Spleen (tissue), 11 donors: ENCODE data around the gene USP34. TPM values are rescaled to one million over a fixed set of nuclear protein-coding genes. Genes with fewer than 3 reads are reported as not detected.

Source experiments
- DNase-seq: peaks from one replicate; pipeline ENCODE4 v3.0.0-alpha.2; 2020
- H3K27ac ChIP-seq, 8 donors: fragments of 200-600 bp; sonication (generic) in 7 of 8; 1 replicate in 4 of 8; 2 replicates in 4 of 8; pipeline versions ENCODE4 v1.5.0 to v1.8.0; 2016 to 2021; ENCODE audit warnings: inconsistent platforms in 4 of 8, mild to moderate bottlenecking in 4 of 8, moderate library complexity in 1 of 8
- H3K27me3 ChIP-seq, 7 donors: fragments of 200-600 bp; sonication (generic) in 6 of 7; replicated peaks in 1 of 7; 1 replicate in 4 of 7; 2 replicates in 3 of 7; pipeline versions ENCODE4 v1.5.0 to v1.8.0; 2016 to 2021; ENCODE audit warnings: inconsistent platforms in 3 of 7, mild to moderate bottlenecking in 1 of 7
- H3K36me3 ChIP-seq, 6 donors: fragments of 200-600 bp; sonication (generic) in 5 of 6; 1 replicate in 4 of 6; 2 replicates in 2 of 6; pipeline versions ENCODE4 v1.5.0 to v1.8.0; 2016 to 2021; ENCODE audit warnings: inconsistent platforms in 2 of 6
- H3K4me1 ChIP-seq, 6 donors: fragments of 200-600 bp; sonication (generic) in 5 of 6; 1 replicate in 3 of 6; 2 replicates in 3 of 6; pipeline versions ENCODE4 v1.5.0 to v1.8.0; 2016 to 2021; ENCODE audit warnings: inconsistent platforms in 3 of 6
- H3K4me3 ChIP-seq, 8 donors: fragments of 200-600 bp; sonication (generic) in 7 of 8; 1 replicate in 4 of 8; 2 replicates in 4 of 8; pipeline versions ENCODE4 v1.5.0 to v1.8.0; 2016 to 2021; ENCODE audit warnings: inconsistent platforms in 4 of 8, mild to moderate bottlenecking in 4 of 8, moderate library complexity in 2 of 8
- H3K9me3 ChIP-seq, 8 donors: fragments of 200-600 bp; sonication (generic) in 7 of 8; 1 replicate in 4 of 8; 2 replicates in 4 of 8; pipeline versions ENCODE4 v1.5.0 to v1.8.0; 2016 to 2021; ENCODE audit warnings: inconsistent platforms in 4 of 8
- POLR2A ChIP-seq, 3 donors: fragments of 450-650 bp; IDR thresholded peaks; one replicate each; pipeline ENCODE4 v1.5.1; 2017; ENCODE audit warnings: antibody characterized with exemption in 3 of 3, mild to moderate bottlenecking in 1 of 3
- POLR2AphosphoS5 ChIP-seq, 3 donors: sonication (generic); formaldehyde crosslinking; IDR thresholded peaks; one replicate each; pipeline ENCODE4 v1.5.1; 2017; ENCODE audit warnings: antibody characterized with exemption in 3 of 3
- whole genome bisulfite sequencing, 5 donors: extraction: QIAGEN DNeasy Blood & Tissue Kit in 3 of 5; methylation state at CpG; one replicate each; pipeline versions ENCODE4 v1.1.5 to v1.1.7; 2013 to 2018; 5-methylcytosine and 5-hydroxymethylcytosine counted together
- intact Hi-C: fragments of 100-400 bp; cut with DNase I; formaldehyde crosslinking; loops from one replicate; pipeline ENCODE4 v1.15.0; 2023; ENCODE audit warnings: low total_unique reads
- polyA plus RNA-seq, 3 donors: library from polyadenylated mRNA; stranded (reverse); fragments of 200-250 nt; gene quantifications; one replicate each; pipeline ENCODE4 v1.2.1, GENCODE V29; 2013
- total RNA-seq, 7 donors: library from RNA; depleted of rRNA in 3 of 7; stranded (reverse); fragments of >200 nt in 3 of 7; fragmentation: NEBNext Ultra II Directional in 4 of 7; extraction: Animal tissue kit (Norgen Biotek cat#: 25700) in 4 of 7; gene quantifications; one replicate each; pipeline versions ENCODE4 v1.1.0 to v1.2.1, GENCODE V29; 2016 to 2021
- TF ChIP-seq, protein P1 (sequence below), 11 experiments: fragments of 200-600 bp in 7 of 11; fragments of 450-650 bp in 4 of 11; sonication (generic) in 4 of 11; IDR thresholded peaks in 8 of 11; conservative IDR thresholded peaks in 3 of 11; 1 replicate in 7 of 11; 2 replicates in 4 of 11; pipeline versions ENCODE4 v1.4.0 to v1.8.0; 2016 to 2021; ENCODE audit warnings: antibody characterized with exemption in 11 of 11, inconsistent platforms in 4 of 11, mild to moderate bottlenecking in 1 of 11
- donor health status: healthy with polysubstance abuse.
- donor health status: DM: no; HTN: no; CAD: no; lungs with moderate emphysema.
- donor health status: DM: no; HTN: no; CAD: no.
- donor health status: Bipolar disorder and iron deficiency.
- donor health status: healthy.
- donor health status: DM: no; HTN: no; CAD: no.
- donor health status: DM: yes; HTN: yes; CAD: no.

USP34 gene
- total and polyA plus RNA-seq, 10 donors = 52.1 to 222 (median 142) TPM

DNA sequence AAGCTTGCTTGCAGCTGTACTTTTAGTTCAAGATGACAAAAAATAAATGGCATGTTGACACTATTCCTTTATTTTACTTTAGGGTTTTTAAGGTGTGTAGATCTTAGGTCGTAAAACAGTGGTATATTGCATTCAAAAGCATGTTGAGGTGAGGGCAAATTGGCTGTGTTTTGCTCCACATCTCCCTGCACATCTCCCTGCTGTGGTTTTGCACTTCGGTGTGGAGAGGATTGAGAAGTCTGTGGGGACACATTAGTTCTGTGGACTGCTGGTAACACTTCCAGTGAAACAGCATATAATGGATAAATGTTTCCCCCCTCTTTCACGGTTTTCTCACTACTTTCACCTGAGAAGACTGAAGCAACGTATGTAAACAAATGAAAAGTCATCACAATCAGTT is 283.8 kb downstream of the USP34 start:
- peaks cover 4 to 100% (median 84%) of the 10 kb centered on the region in 6 donors for H3K36me3 ChIP-seq
- H3K4me1 ChIP-seq = peaks cover 0 to 29% (median 5%) of the 10 kb centered on the region in 6 donors
- 84 to 93% (median 90%) methylated on average over 4 of the region's 4 CpGs for WGBS, 5 donors
- H3K9me3 ChIP-seq = no peaks in the 10 kb centered on the region
- H3K4me3 ChIP-seq = no peak overlapping the region
- DNase-seq = no peak
- H3K27me3 ChIP-seq = no peaks in the 10 kb centered on the region
- TF ChIP-seq, protein P1, sequence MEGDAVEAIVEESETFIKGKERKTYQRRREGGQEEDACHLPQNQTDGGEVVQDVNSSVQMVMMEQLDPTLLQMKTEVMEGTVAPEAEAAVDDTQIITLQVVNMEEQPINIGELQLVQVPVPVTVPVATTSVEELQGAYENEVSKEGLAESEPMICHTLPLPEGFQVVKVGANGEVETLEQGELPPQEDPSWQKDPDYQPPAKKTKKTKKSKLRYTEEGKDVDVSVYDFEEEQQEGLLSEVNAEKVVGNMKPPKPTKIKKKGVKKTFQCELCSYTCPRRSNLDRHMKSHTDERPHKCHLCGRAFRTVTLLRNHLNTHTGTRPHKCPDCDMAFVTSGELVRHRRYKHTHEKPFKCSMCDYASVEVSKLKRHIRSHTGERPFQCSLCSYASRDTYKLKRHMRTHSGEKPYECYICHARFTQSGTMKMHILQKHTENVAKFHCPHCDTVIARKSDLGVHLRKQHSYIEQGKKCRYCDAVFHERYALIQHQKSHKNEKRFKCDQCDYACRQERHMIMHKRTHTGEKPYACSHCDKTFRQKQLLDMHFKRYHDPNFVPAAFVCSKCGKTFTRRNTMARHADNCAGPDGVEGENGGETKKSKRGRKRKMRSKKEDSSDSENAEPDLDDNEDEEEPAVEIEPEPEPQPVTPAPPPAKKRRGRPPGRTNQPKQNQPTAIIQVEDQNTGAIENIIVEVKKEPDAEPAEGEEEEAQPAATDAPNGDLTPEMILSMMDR (IDR thresholded peaks at IDR 0.05 in 8 of 11, conservative IDR thresholded peaks at IDR 0.05 in 3 of 11) = no peak
- TF ChIP-seq POLR2AphosphoS5 (IDR thresholded peaks at IDR 0.05) = no peak
- no peak for TF ChIP-seq POLR2A (IDR thresholded peaks at IDR 0.05)
- intact Hi-C loops = no loop called here
- H3K27ac ChIP-seq = no peak overlapping the region

DNA sequence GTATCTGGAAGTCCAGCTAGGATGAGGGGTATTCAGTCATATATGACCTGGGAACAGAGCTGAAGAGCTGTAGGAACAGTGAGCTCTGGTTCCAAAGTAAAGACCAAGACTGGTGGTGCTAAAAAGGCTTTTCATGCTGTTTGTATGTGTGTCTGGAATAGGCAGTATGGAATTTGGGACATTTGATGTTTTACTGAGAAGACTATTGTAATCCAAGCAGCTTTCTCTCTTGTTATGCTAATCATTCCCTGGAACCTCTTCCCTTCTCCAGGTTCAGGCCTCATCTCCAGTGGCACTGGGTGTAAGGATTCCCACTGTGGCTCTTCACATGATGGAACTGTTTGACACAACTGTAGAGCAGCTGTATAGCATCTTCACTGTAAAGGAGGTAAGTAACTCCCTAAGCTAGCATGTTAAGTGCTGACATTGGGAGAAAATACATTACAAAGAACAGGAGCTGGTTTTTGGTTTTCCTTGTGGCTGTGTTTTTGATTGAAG is 285.6 kb downstream of the USP34 start:
- peak overlapping the region in 1 of 8 donors; percentile 15 for H3K27ac ChIP-seq
- H3K9me3 ChIP-seq = no peaks in the 10 kb centered on the region
- H3K4me1 ChIP-seq = peaks cover 6 to 47% (median 22%) of the 10 kb centered on the region in 6 donors
- DNase-seq = no peak
- H3K4me3 ChIP-seq = no peak overlapping the region
- no peak for TF ChIP-seq POLR2AphosphoS5 (IDR thresholded peaks at IDR 0.05)
- TF ChIP-seq POLR2A (IDR thresholded peaks at IDR 0.05) = no peak
- TF ChIP-seq, protein P1 (IDR thresholded peaks at IDR 0.05 in 8 of 11, conservative IDR thresholded peaks at IDR 0.05 in 3 of 11) = no peak
- no peaks in the 10 kb centered on the region for H3K27me3 ChIP-seq
- intact Hi-C loops = no loop called here
- H3K36me3 ChIP-seq = peaks cover 4 to 100% (median 92%) of the 10 kb centered on the region in 6 donors

DNA sequence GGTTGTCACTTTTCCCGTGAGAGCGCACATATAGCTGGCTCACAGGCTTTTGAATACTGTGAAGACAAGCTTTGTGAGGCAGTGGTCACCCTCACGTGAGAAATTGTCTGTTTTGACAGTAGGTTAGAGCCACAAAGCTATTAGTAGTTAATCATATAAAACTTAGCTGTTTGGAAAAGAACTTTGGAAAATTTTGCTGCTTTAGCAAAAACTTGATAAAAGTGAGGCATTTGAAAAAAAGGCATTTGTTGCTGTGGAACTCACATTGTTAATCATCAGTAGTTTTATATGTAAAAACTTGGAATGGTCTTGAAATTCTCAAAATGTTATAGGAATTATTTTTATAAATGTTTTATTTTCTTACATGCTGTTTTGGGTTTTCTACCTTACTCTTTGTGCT is 286.6 kb downstream of the USP34 start:
- H3K4me3 ChIP-seq = no peak overlapping the region
- TF ChIP-seq, protein P1 (IDR thresholded peaks at IDR 0.05 in 8 of 11, conservative IDR thresholded peaks at IDR 0.05 in 3 of 11) = no peak
- TF ChIP-seq POLR2AphosphoS5 (IDR thresholded peaks at IDR 0.05) = no peak
- no peak for TF ChIP-seq POLR2A (IDR thresholded peaks at IDR 0.05)
- no peaks in the 10 kb centered on the region for H3K27me3 ChIP-seq
- no peak for DNase-seq
- WGBS, 5 donors = 89 to 96% (median 94%) methylated on average over 3 of the region's 3 CpGs
- peaks cover 16 to 57% (median 32%) of the 10 kb centered on the region in 6 donors for H3K4me1 ChIP-seq
- no peak overlapping the region for H3K27ac ChIP-seq
- intact Hi-C loops = no loop called here
- H3K9me3 ChIP-seq = no peaks in the 10 kb centered on the region
- H3K36me3 ChIP-seq = peaks cover 4 to 100% (median 86%) of the 10 kb centered on the region in 6 donors

DNA sequence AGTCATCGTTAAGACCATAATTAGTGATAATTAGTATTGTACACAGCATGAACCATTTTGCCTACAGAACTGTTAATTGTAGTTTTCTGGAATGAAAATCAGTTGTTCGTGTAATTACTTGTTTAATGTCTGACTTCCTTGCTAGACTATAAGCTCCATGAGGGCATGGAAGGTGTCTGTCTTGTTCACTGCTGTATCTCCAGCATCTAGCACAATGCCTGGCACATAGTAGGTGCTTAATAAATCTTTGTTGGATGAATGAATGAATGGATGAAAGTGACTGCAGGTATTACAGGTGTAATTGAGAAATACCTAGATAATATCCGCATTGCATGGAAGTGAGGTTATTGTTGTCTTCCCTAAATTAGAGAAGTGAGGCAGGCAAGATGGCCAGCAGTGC is 287.1 kb downstream of the USP34 start:
- intact Hi-C loops = no loop called here
- 96 to 99% (median 98%) methylated on average over 3 of the region's 3 CpGs for WGBS, 5 donors
- Histone ChIP-seq H3K9me3 (no peaks in the 10 kb centered on the region), H3K4me3 (no peak overlapping the region), H3K27ac (no peak overlapping the region), H3K27me3 (no peaks in the 10 kb centered on the region), H3K4me1 (peaks cover 21 to 62% (median 36%) of the 10 kb centered on the region in 6 donors), H3K36me3 (peaks cover 4 to 100% (median 83%) of the 10 kb centered on the region in 6 donors)
- DNase-seq = no peak
- no peak for TF ChIP-seq POLR2A (IDR thresholded peaks at IDR 0.05)
- TF ChIP-seq, protein P1 (IDR thresholded peaks at IDR 0.05 in 8 of 11, conservative IDR thresholded peaks at IDR 0.05 in 3 of 11) = no peak
